NCI-H82 treated with DMSO at 0.1 percent for 48 hours (cell line): ENCODE measurements around the gene ZNF891.

Experiments
- DNase-seq: peaks from one replicate; lab custom pipeline; 2025; ENCODE audit not compliant: unreplicated experiment; lab: John Stamatoyannopoulos, UW

The ZNF891 gene

GRCh38 chr12:133130038-133130807 lies at the start of gene ZNF891, which contains the start of gene ZNF10:
TSS of gene ZNF891 (minus strand) at chr12:133130274. CDS start at chr12:133121918, 8,356 bp downstream.
TSS of gene ZNF10 (plus strand) at chr12:133130627. CDS start at chr12:133144493, 13,866 bp downstream.
- peak; percentile 89 for DNase-seq

- DNase-seq = no peak
Observed at GRCh38 chr12:133174901-133175300, 44.8 kb upstream of the ZNF891 start.

GRCh38 chr12:133172491-133172890 lies 42.4 kb upstream of the ZNF891 start:
- DNase-seq = no peak

DNA sequence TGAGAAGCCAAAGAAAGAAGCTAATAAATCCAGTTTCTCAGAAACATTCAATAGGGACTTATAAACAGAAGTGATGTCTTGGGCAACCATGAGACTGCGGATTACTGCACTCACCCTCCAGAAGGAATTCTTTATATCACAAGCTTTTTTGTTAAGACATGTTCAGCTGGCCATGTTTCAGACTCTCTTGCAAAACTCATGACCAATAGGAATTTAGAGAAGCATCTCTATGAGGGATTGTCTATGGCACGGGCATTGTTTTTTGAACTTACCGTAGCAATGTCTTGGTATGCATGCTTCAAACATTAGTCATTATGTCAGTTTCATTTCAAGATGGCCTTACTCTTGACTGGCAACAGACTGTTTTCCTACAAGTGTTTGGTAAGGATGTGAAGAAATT lies 35.7 kb upstream of the ZNF891 start:
- DNase-seq = no peak

- DNase-seq = no peak
Observed at GRCh38 chr12:133156125-133156690, 26.1 kb upstream of the ZNF891 start.

- DNase-seq = no peak
Observed at GRCh38 chr12:133145981-133146380, 15.9 kb upstream of the ZNF891 start.

GRCh38 chr12:133135747-133136146 lies 5.7 kb upstream of the ZNF891 start:
- DNase-seq = no peak

GRCh38 chr12:133130808-133131128 lies 694 bp upstream of the ZNF891 start:
- peak; percentile 11 for DNase-seq

- DNase-seq = no peak
Observed at GRCh38 chr12:133129368-133130037, 571 bp downstream of the ZNF891 start.

- no peak for DNase-seq
Observed at GRCh38 chr12:133124674-133125073, 5.4 kb downstream of the ZNF891 start.

- DNase-seq = no peak
Observed at GRCh38 chr12:133120385-133121191, 9.5 kb downstream of the ZNF891 start.

GRCh38 chr12:133108150-133108549 lies 21.9 kb downstream of the ZNF891 start:
- no peak for DNase-seq

DNA sequence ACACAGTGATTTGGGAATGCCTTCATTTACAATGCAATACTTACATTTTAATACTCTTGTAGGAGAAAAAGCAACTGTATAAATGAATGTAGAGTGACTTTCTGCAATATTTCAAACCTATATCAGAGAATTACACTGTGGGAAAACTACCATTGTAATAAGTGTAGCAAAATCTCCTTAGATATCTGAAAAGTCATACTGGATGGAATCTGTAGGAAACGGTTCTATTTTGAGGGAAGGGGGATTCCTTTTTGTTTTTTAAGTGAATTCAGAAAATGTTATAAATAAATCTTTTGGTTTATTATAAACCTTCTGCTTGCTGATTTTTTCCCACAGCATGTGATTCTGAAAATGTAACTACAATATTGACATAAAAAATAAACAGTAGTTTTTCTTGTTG lies 23.0 kb downstream of the ZNF891 start:
- no peak for DNase-seq

- DNase-seq = no peak
Observed at GRCh38 chr12:133106253-133106652, 23.8 kb downstream of the ZNF891 start.

DNA sequence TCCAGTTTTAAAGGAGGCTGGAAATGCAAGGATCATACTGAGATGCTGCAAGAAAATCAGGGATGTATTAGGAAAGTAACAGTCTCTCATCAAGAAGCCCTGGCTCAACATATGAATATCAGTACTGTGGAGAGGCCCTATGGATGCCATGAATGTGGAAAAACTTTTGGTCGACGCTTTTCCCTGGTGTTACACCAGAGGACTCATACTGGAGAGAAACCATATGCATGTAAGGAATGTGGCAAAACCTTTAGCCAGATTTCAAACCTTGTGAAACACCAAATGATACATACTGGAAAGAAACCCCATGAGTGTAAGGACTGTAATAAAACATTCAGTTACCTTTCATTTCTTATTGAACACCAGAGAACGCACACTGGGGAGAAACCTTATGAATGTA lies 24.5 kb downstream of the ZNF891 start:
- no peak for DNase-seq

- no peak for DNase-seq
Observed at GRCh38 chr12:133083345-133083744, 46.7 kb downstream of the ZNF891 start.

GRCh38 chr12:133081159-133081780 lies 48.8 kb downstream of the ZNF891 start:
- peak; percentile 39 for DNase-seq

- peak; percentile 97 for DNase-seq
Observed at GRCh38 chr12:133080368-133081158, 49.5 kb downstream of the ZNF891 start, which contains the start of gene ZNF140. TSS of gene ZNF140 (plus strand) at chr12:133080923. CDS start at chr12:133081321, 398 bp downstream.

DNA sequence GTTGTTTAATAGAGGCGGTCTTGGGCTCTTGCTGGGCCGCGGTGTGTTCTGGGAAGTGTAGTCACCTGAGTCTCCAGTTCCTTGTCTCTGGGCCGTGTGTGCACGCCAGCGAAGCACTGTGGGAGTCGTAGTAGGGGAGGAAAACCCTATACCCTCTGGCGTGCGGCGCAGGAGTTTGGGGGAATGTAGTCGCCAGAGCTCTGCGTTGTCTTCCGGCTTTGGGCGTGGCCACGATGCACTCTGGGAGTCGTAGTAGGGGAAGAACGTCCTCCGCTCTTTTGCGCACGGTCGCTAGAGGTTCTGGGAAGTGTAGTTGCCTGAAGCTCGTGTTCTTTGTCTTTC lies 50.1 kb downstream of the ZNF891 start:
- DNase-seq = peak; percentile 99

DNA sequence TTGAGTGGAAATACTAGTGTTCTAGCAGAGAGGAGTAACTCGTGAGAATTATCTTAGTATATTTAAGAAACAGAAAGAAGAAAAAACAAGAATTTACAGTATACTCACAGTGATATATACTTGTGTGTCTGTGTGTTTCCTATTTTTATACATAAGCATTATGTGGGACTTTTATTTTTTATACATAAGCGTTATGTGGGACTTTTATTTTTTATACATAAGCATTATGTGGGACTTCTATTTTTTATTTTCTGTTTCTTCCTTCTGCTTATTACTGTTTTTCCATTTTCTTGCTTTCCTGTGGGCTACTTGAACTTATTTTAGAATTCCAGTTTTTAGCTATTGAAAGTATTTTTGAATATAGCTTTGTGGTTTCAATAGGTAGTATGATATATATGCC lies 56.2 kb downstream of the ZNF891 start:
- no peak for DNase-seq
